Measurements from ENCODE around the gene KCNQ4.

The KCNQ4 gene

GRCh38 chr1:40776236-40777072, 7.1 kb upstream of the KCNQ4 start:
- H3K4me3 ChIP-seq (ENCODE audit: low read depth, low read length): no peak overlapping the region

DNA sequence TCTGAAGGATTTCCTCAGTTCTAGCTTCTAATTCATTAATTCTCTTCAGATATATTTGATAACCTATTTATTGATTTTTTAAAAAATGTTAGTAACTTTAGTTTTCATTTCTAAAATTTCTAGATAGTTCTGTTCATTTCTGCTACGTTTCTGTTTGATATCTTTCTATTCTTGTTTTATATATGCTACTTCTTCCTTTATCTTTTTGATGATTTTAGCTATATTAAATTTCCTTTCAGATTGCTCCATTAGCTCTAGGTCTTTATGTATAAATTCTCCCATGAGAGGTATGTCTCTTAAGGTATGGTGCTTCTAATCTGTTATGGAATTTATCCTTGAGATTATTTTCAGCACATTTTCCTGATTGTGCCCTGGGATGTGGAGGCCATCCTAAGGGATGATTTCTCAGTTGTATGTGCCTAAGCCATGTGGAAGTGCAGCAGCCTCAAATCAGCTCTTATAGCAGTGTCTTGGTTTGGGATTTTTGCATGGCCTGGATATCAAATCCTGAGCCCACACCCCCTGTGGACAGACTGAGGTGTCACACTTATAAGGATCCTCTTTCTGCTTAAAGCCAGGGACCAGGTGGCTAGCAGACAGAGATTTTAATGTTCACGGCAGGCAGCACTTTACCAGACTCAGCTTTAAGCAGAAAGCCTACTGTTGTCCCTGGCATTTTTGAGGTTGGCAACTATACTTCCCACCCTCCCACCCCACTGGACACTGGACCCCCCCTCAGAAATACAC, 6.2 kb upstream of the KCNQ4 start:
- no peak overlapping the region for H3K4me3 ChIP-seq (ENCODE audit: low read depth, low read length)

GRCh38 chr1:40780678-40781607, 2.6 kb upstream of the KCNQ4 start:
- H3K4me3 ChIP-seq (ENCODE audit: low read depth, low read length): no peak overlapping the region

DNA sequence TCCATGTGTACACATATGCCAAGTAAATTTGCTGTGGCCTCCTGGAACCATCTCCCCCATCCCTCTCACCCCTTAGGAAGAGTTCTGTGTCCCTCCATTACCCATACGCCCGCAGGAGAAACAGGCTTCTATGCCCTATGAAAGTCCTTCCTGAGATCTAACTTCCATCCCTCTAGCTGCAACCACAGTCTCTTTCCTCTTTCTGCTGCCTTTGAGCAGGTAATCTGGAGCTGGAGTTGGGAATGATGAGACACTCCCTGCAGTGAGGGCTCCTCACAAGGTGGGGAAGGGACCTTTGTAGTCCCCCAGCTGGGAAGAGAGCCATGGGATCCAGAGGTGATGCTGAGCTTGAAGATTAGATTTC, 2.0 kb upstream of the KCNQ4 start:
- no peak overlapping the region for H3K4me3 ChIP-seq (ENCODE audit: low read depth, low read length)

GRCh38 chr1:40782371-40782956, 1.1 kb upstream of the KCNQ4 start:
- H3K4me3 ChIP-seq (ENCODE audit: low read depth, low read length): peak overlapping the region; percentile 4

- peak overlapping the region; percentile 17 for H3K4me3 ChIP-seq (ENCODE audit: low read depth, low read length)
These were observed 669 bp downstream of the KCNQ4 start for GRCh38 chr1:40784141-40784770.

DNA sequence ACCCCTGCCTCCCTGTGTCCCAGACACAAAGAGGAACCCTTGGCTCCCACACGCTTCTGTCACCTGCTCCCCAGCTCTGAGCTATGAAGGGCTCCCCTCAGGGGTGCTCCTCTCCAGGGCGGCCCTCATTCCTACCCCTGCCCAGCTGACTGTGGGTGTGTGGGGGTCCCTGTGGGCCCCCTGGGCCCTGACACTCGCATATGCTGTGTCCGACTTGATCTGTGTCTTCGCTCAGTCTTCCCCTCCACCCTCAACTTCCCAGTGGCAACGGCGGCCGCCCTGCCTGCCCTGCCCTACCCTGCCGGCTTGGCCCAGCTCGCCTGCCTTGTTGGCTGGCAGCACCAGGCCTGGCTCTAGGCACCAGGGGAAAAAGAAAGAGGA, 1.2 kb downstream of the KCNQ4 start:
- H3K4me3 ChIP-seq (ENCODE audit: low read depth, low read length): no peak overlapping the region

- no peak overlapping the region for H3K4me3 ChIP-seq (ENCODE audit: low read depth, low read length)
These were observed 1.9 kb downstream of the KCNQ4 start for GRCh38 chr1:40785446-40785845.

- no peak overlapping the region for H3K4me3 ChIP-seq (ENCODE audit: low read depth, low read length)
These were observed 2.8 kb downstream of the KCNQ4 start for GRCh38 chr1:40786171-40786994.

DNA sequence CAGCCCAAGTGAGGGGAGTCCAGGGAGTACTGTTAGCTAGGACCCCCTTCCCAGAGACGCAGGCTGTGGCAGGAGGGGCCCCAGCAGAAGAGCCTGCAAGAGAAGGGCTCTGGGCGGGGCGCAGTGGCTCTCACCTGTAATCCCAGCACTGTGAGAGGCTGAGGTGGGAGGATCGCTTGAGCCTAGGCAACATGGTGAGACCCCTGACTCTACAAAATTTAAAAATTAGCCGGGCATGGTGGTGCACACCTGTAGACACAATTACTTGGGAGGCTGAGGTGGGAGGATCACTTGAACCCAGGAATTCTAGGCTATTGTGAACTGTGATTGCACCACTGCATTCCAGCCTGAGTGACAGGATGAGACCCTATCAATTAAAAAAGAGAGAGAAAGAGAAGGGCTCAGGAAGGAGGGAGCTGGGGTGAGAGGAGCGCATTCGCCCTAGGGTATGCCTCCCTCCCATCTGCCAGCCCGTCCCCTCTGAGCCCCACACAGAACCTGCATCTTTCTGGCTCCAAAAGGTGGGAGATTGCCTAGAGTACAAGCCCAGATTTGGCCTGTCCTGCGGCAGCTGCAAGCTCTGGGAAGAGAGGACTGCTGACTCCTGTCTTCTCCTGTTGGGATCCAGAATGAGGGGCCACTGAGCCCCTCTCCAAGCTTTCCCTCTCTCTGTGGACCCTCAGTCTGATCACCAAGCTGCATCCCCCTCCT, 3.6 kb downstream of the KCNQ4 start:
- no peak overlapping the region for H3K4me3 ChIP-seq (ENCODE audit: low read depth, low read length)

DNA sequence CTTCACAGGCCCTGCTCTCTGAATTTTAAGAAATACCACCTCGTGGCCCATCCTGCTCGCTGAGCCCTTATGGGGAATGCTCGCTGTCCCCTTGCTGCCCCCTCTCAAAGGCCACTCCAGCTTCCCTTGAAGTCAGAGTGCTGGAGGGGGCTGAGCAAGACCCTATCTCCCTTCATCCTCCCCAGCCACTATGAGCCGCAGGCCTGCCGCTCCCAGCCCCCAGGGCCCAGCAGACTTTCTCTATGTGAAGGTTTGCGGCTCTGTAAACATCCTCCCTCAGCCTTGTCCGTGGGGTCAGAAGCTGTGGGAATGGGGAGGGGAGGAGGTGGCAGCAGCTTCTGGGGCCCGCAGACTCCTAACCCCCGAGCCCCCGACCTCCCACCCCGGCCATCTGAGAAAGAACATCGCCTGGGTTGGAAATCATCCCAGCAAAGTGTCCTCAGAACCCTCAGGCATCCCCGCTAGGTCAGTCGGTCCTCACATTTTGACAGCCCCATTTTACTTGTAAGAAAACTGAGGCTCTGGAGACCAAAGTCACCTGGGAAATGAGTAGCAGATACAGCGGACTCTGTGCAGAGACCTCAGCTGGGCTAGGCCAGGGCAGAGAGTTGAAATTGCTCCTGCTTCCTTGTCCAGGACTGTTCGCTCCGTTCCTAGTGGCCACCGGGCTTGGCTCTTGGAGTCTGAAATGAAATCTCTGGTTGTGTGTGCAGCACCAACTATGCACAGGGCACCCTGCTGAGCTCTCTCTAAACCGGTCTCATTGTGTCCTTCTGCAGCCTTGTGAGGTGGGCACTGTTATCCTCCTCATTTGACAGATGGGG, 4.4 kb downstream of the KCNQ4 start:
- H3K4me3 ChIP-seq (ENCODE audit: low read depth, low read length): no peak overlapping the region

DNA sequence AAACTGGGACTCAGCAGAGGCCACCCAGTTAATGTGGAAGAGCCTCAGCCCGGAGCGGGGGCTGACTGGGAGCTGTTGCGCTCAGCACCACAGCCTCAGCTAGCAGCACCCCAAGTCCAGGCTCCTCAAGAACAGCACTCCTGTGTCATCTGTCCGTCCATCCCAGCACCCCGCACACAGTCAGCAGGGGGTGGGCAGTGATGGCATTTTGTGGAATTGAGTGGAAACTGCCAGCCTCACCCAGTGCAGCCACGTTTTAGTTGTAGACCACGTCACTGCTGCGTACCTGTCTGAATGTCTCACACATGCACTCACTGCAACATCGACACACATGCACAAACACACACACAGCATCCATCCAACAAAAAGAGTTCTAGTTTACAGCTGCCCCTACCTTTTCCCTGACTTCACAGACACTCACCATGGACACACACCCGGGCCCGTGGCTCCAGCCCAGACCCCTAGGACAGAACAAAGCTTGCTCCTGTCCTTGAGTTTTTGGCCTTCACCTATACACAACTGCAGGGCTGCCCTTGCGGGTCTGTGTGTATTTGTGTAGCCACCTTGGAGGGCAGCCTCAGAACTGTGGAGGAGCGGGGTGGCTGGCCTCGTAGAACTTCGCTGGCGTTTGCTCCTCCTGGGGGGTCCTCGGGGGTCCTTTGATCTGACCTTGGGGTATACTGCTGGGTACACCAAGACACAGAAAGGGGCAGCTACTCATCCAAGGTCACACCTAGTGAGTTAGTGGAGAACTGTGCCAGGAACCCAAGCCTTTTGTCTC, 5.2 kb downstream of the KCNQ4 start:
- H3K4me3 ChIP-seq (ENCODE audit: low read depth, low read length): no peak overlapping the region

DNA sequence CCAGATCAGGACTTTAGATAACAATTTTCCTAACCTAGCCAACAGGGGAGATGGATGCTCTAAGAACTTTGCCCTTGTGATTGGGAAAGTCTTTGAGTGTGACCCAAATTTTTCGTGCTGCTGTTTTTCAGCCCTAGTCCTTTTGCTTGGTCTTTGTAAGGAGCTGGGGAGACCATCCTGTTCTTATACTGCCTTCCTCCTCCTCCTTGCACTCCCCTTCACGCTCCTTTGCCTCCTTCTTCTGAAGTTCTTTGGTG, 5.7 kb downstream of the KCNQ4 start:
- H3K4me3 ChIP-seq (ENCODE audit: low read depth, low read length): no peak overlapping the region

DNA sequence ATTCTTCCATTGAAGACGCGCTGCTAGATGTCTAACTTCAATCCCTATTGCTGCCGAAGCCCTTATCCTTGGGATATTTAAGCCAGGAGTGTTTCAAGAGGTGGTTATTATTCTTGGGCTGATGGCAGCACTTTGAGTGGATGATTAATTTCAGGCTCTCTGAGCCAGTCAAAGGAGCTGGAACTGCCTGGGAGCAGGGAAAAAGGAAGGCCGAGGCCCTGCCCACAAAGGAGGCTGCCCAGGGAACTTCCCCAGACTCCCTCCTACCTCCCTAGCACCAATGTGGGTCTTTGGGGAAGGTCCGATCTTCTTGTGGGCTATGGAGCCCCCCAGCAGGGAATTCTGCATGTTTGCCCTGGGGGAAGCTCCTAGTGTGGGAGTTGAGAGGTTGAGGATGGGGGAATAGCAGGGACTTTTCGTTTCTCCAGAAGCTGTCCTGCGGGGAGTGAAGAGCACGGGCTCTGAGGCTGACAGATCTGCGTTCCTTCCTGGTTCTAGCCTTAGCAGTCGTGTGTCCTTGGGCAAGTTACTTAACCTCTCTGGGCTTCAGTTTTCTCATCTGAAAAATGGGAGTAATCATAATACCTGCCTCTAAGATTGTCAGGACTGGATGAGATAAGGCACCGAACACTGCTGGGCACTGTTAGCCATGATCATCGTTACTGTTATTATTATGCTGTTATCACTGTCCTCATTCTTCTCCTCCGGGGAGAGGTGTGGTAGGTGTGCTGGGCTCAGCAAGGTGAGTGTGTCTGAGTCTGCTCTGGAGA, 6.3 kb downstream of the KCNQ4 start:
- H3K4me3 ChIP-seq (ENCODE audit: low read depth, low read length): no peak overlapping the region

GRCh38 chr1:40792036-40792435, 8.4 kb downstream of the KCNQ4 start:
- no peak overlapping the region for H3K4me3 ChIP-seq (ENCODE audit: low read depth, low read length)

DNA sequence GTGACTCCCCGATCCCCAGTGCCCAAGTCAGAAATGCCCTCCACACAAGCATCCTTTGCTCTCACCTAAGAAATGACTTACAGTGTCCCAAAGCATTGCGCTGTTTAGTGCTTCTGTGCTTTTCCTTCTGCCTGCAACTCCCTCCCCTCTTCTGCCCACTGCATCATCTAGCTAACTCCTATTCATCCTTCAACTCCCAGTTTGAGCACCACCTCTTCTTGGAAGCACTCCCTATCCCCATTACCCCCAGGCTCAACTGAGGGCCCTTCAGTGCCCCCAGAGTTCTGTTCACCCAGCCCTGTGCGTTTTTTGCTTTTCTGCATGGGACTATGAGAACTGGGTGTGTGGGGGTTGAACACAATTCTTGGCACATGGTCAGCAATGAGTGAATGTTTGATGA, 10.0 kb downstream of the KCNQ4 start:
- no peak overlapping the region for H3K4me3 ChIP-seq (ENCODE audit: low read depth, low read length)

- H3K4me3 ChIP-seq (ENCODE audit: low read depth, low read length): no peak overlapping the region
These were observed 10.5 kb downstream of the KCNQ4 start for GRCh38 chr1:40794048-40794447.

Data from iPS-11a (cell line).